OCI-LY1 (cell line): ENCODE results near the gene CRYZ.

ENCODE experiments used
- H2AFZ ChIP-seq: fragments of 200-600 bp; sonication (generic), shearing (Covaris generic); 2 replicates; pipeline ENCODE4 v1.6.0; 2014; ENCODE audit warnings: antibody characterized with exemption, mild to moderate bottlenecking, low read length
- H3F3A ChIP-seq: fragments of 200-600 bp; sonication (generic), shearing (Covaris generic); 2 replicates; pipeline ENCODE4 v1.6.0; 2014; ENCODE audit warnings: mild to moderate bottlenecking, antibody characterized with exemption, low read length, moderate library complexity; ENCODE audit not compliant: insufficient read depth
- H3K27ac ChIP-seq: fragments of 200-600 bp; sonication (generic); 2 replicates; pipeline ENCODE4 v1.5.1; 2014; ENCODE audit warnings: low read length, mixed run types, mild to moderate bottlenecking, low read depth; ENCODE audit not compliant: poor library complexity, severe bottlenecking
- H3K27me3 ChIP-seq: fragments of 200-600 bp; sonication (generic); 2 replicates; pipeline ENCODE4 v1.6.0; 2014; ENCODE audit warnings: antibody characterized with exemption, mild to moderate bottlenecking, low read length, moderate library complexity; ENCODE audit not compliant: insufficient read depth
- H3K36me3 ChIP-seq: fragments of 200-600 bp; sonication (generic); 2 replicates; pipeline ENCODE4 v1.6.1; 2014; ENCODE audit warnings: mild to moderate bottlenecking, antibody characterized with exemption, low read length, moderate library complexity, mixed read lengths; ENCODE audit not compliant: insufficient read depth
- H3K4me1 ChIP-seq: fragments of 200-600 bp; sonication (generic); 2 replicates; pipeline ENCODE4 v1.5.1; 2014; ENCODE audit warnings: mild to moderate bottlenecking, low read length, moderate library complexity; ENCODE audit not compliant: insufficient read depth, severe bottlenecking
- H3K4me2 ChIP-seq: fragments of 200-600 bp; sonication (generic), shearing (Covaris generic); 2 replicates; pipeline ENCODE4 v1.6.1; 2014; ENCODE audit warnings: low read length
- H3K4me3 ChIP-seq: fragments of 200-600 bp; sonication (generic); 2 replicates; pipeline ENCODE4 v1.5.1; 2014; ENCODE audit warnings: low read length, low read depth, mild to moderate bottlenecking, mixed read lengths; ENCODE audit not compliant: poor library complexity, severe bottlenecking
- H3K79me2 ChIP-seq: fragments of 200-600 bp; shearing (Covaris generic); 2 replicates; pipeline ENCODE4 v1.6.1; 2016; ENCODE audit warnings: mixed run types, low read length, mixed read lengths; ENCODE audit not compliant: insufficient read depth
- H3K9ac ChIP-seq: fragments of 200-600 bp; sonication (generic), shearing (Covaris generic); 2 replicates; pipeline ENCODE4 v1.6.1; 2014; ENCODE audit warnings: mild to moderate bottlenecking, low read length, mixed read lengths
- H3K9me2 ChIP-seq: fragments of 200-600 bp; sonication (generic), shearing (Covaris generic); 2 replicates; pipeline ENCODE4 v1.6.1; 2014; ENCODE audit warnings: low read depth, mild to moderate bottlenecking, low read length, mixed read lengths
- H3K9me3 ChIP-seq: fragments of 200-600 bp; shearing (Covaris generic); 2 replicates; pipeline ENCODE4 v1.6.1; 2014; ENCODE audit warnings: low read length, mixed read lengths
- H4K20me1 ChIP-seq: fragments of 200-600 bp; sonication (generic), shearing (Covaris generic); 2 replicates; pipeline ENCODE4 v1.6.0; 2016; ENCODE audit warnings: mild to moderate bottlenecking, low read length; ENCODE audit not compliant: insufficient read depth
- CTCF ChIP-seq: fragments of 200-600 bp; sonication (generic), shearing (Covaris generic); IDR thresholded peaks from 2 replicates; pipeline ENCODE4 v1.5.1; 2017; ENCODE audit warnings: mild to moderate bottlenecking, antibody characterized with exemption, low read length, moderate library complexity, mixed read lengths
- EZH2 ChIP-seq: fragments of 200-600 bp; sonication (generic), shearing (Covaris generic); IDR thresholded peaks from 2 replicates; pipeline ENCODE4 v1.8.0; 2017; ENCODE audit warnings: borderline replicate concordance, mixed run types, mild to moderate bottlenecking, antibody characterized with exemption, low read length, moderate library complexity, mixed read lengths

The CRYZ gene

GRCh38 chr1:74731399-74732052, 1.3 kb downstream of the CRYZ start:
- H4K20me1 ChIP-seq: no peaks in the 10 kb centered on the region
- no peak for TF ChIP-seq EZH2
- TF ChIP-seq CTCF: no peak
- peak overlapping the region; percentile 17 for H3K4me3 ChIP-seq
- no peaks in the 10 kb centered on the region for H3K9me3 ChIP-seq
- no peak overlapping the region; the same call in 1 of the 2 replicates for H3K4me2 ChIP-seq
- H3K27ac ChIP-seq: no peak overlapping the region
- no peaks in the 10 kb centered on the region for H3K27me3 ChIP-seq
- H2AFZ ChIP-seq: no peak overlapping the region
- peaks cover 22% of the 10 kb centered on the region for H3K4me1 ChIP-seq
- peaks cover 4% of the 10 kb centered on the region; the same call in 1 of the 2 replicates for H3F3A ChIP-seq
- no peaks in the 10 kb centered on the region for H3K79me2 ChIP-seq
- peaks cover 8% of the 10 kb centered on the region for H3K36me3 ChIP-seq
- no peaks in the 10 kb centered on the region for H3K9me2 ChIP-seq
- no peak overlapping the region for H3K9ac ChIP-seq

GRCh38 chr1:74729741-74730478, 2.9 kb downstream of the CRYZ start:
- no peaks in the 10 kb centered on the region for H3K27me3 ChIP-seq
- no peak overlapping the region for H3K9ac ChIP-seq
- no peak overlapping the region for H3K27ac ChIP-seq
- no peak overlapping the region for H2AFZ ChIP-seq
- TF ChIP-seq EZH2 (no peak), CTCF (no peak)
- no peaks in the 10 kb centered on the region for H4K20me1 ChIP-seq
- no peaks in the 10 kb centered on the region for H3K79me2 ChIP-seq
- H3F3A ChIP-seq: peaks cover 4% of the 10 kb centered on the region; the same call in 1 of the 2 replicates
- no peak overlapping the region for H3K4me3 ChIP-seq
- no peaks in the 10 kb centered on the region for H3K9me2 ChIP-seq
- peaks cover 4% of the 10 kb centered on the region; the same call in 1 of the 2 replicates for H3K9me3 ChIP-seq
- H3K4me2 ChIP-seq: no peak overlapping the region
- H3K36me3 ChIP-seq: peaks cover 8% of the 10 kb centered on the region
- peaks cover 21% of the 10 kb centered on the region for H3K4me1 ChIP-seq

GRCh38 chr1:74728736-74729135, 4.1 kb downstream of the CRYZ start:
- no peak overlapping the region for H3K4me2 ChIP-seq
- no peak for TF ChIP-seq EZH2
- no peak for TF ChIP-seq CTCF

More at GRCh38 chr1:74728736-74729135, 4.1 kb downstream of the CRYZ start:
- no peaks in the 10 kb centered on the region for H3K27me3 ChIP-seq
- H3K27ac ChIP-seq: no peak overlapping the region
- H3K36me3 ChIP-seq: peaks cover 12% of the 10 kb centered on the region
- H3K4me1 ChIP-seq: peaks cover 9% of the 10 kb centered on the region
- H4K20me1 ChIP-seq: no peaks in the 10 kb centered on the region
- no peaks in the 10 kb centered on the region for H3K79me2 ChIP-seq
- peaks cover 4% of the 10 kb centered on the region; the same call in 1 of the 2 replicates for H3F3A ChIP-seq
- no peaks in the 10 kb centered on the region for H3K9me2 ChIP-seq
- H3K4me3 ChIP-seq: no peak overlapping the region
- no peak overlapping the region for H3K9ac ChIP-seq
- no peak overlapping the region for H2AFZ ChIP-seq
- H3K9me3 ChIP-seq: peaks cover 4% of the 10 kb centered on the region; the same call in 1 of the 2 replicates
